GM12878 (cell line): ENCODE measurements around the gene TBKBP1.

Experiments used
- CTCF ChIP-seq, 3 experiments: IDR thresholded peaks in 2 of 3; conservative IDR thresholded peaks in 1 of 3; 2 replicates each; pipeline ENCODE4 v1.5.1; 2011; ENCODE audit warnings: low read depth in 3 of 3, low read length in 3 of 3, mild to moderate bottlenecking in 3 of 3, control low read depth in 2 of 3, moderate library complexity in 2 of 3, inconsistent platforms in 1 of 3, mixed read lengths in 1 of 3; ENCODE audit not compliant: control insufficient read depth in 2 of 3, insufficient read depth in 1 of 3; ENCODE audit errors: extremely low read depth in 1 of 3
- HSF1 ChIP-seq: fragments of 150-350 bp; IDR thresholded peaks from 2 replicates; pipeline ENCODE4 v1.6.1; 2014; ENCODE audit warnings: mild to moderate bottlenecking, low read depth, low read length
- JUNB ChIP-seq: IDR thresholded peaks from 2 replicates; pipeline ENCODE4 v1.6.1; 2016; ENCODE audit warnings: antibody characterized with exemption, mild to moderate bottlenecking
- MTA3 ChIP-seq: IDR thresholded peaks from 2 replicates; pipeline ENCODE4 v1.6.1; 2012; ENCODE audit warnings: low read length, inconsistent platforms, borderline replicate concordance
- MXI1 ChIP-seq: fragments of 150-350 bp; IDR thresholded peaks from 2 replicates; pipeline ENCODE4 v1.6.1; 2011; ENCODE audit warnings: low read depth, mild to moderate bottlenecking, inconsistent platforms, low read length, improper control_type of control experiment
- NKRF ChIP-seq: fragments of 450-650 bp; conservative IDR thresholded peaks from 2 replicates; pipeline ENCODE4 v1.6.1; 2017; ENCODE audit warnings: mild to moderate bottlenecking, moderate library complexity
- POLR2A ChIP-seq: IDR thresholded peaks from 2 replicates; pipeline ENCODE4 v1.6.1; 2011; ENCODE audit warnings: low read depth, mild to moderate bottlenecking, low read length
- POLR2AphosphoS5 ChIP-seq: IDR thresholded peaks from 2 replicates; pipeline ENCODE4 v1.6.1; 2011; ENCODE audit warnings: mild to moderate bottlenecking, low read length, inconsistent platforms
- USF2 ChIP-seq: IDR thresholded peaks from 2 replicates; pipeline ENCODE4 v1.6.1; 2011; ENCODE audit warnings: low read depth, low read length, improper control_type of control experiment, borderline replicate concordance
- ZBTB33 ChIP-seq: fragments of 450-650 bp; IDR thresholded peaks from 2 replicates; pipeline ENCODE4 v1.6.1; 2017; ENCODE audit warnings: mild to moderate bottlenecking
- ZBTB40 ChIP-seq: fragments of 450-650 bp; IDR thresholded peaks from 2 replicates; pipeline ENCODE4 v1.6.1; 2016; ENCODE audit warnings: mild to moderate bottlenecking, moderate library complexity, borderline replicate concordance

- TF ChIP-seq POLR2A (no peak), JUNB (no peak), ZBTB33 (no peak), ZBTB40 (no peak), MTA3 (no peak), HSF1 (no peak), CTCF (IDR thresholded peaks at IDR 0.05 in 2 of 3, conservative IDR thresholded peaks at IDR 0.05 in 1 of 3; ENCODE audit: control insufficient read depth in 2 of 3, extremely low read depth in 1 of 3, insufficient read depth in 1 of 3, low read depth in 3 of 3, low read length in 3 of 3) (no peak), NKRF (no peak), USF2 (no peak), POLR2AphosphoS5 (no peak), MXI1 (no peak)
These were observed 41.1 kb downstream of the TBKBP1 start for GRCh38 chr17:47735139-47735464.
